OCI-LY7 (cell line): ENCODE measurements around the gene TMEM31. TPM values are rescaled to one million over a fixed set of nuclear protein-coding genes. Genes with fewer than 3 reads are reported as not detected.

Source experiments
- BruUV-seq: library from RNA; stranded (reverse); fragments of 400-500 nt; replicated peaks from 2 replicates; lab custom pipeline; 2021; lab: Mats Ljungman, UMichigan
- CTCF ChIA-PET: fragments of 300-600 bp; sonication (Branson Sonifier 250); formaldehyde crosslinking; loops from one replicate; lab custom pipeline; 2022; ENCODE audit warnings: antibody characterized with exemption; ENCODE audit not compliant: unreplicated experiment; lab: Charles Lee
- POLR2A ChIA-PET: fragments of 300-600 bp; sonication (Branson Sonifier 250); formaldehyde crosslinking; loops from one replicate; lab custom pipeline; 2022; ENCODE audit warnings: antibody characterized with exemption; lab: Charles Lee
- DNase-seq: peaks from one replicate; pipeline ENCODE4 v3.0.0-alpha.2; 2015; ENCODE audit warnings: low spot score
- H2AFZ ChIP-seq: fragments of 200-600 bp; sonication (generic), shearing (Covaris generic); 2 replicates; pipeline ENCODE4 v1.6.1; 2014; ENCODE audit warnings: mild to moderate bottlenecking, antibody characterized with exemption, low read length, moderate library complexity
- H3K27ac ChIP-seq: fragments of 200-600 bp; sonication (generic); 2 replicates; pipeline ENCODE4 v1.5.1; 2014; ENCODE audit warnings: mixed run types, low read depth, mild to moderate bottlenecking, moderate library complexity, low read length, inconsistent platforms; ENCODE audit not compliant: poor library complexity, severe bottlenecking
- H3K36me3 ChIP-seq: fragments of 200-600 bp; sonication (generic); 2 replicates; pipeline ENCODE4 v1.6.1; 2014; ENCODE audit warnings: mild to moderate bottlenecking, antibody characterized with exemption, low read length, moderate library complexity, mixed read lengths; ENCODE audit not compliant: insufficient read depth
- H3K4me1 ChIP-seq: fragments of 200-600 bp; sonication (generic); 2 replicates; pipeline ENCODE4 v1.5.1; 2014; ENCODE audit warnings: mild to moderate bottlenecking, low read length; ENCODE audit not compliant: insufficient read depth, poor library complexity, severe bottlenecking
- H3K4me2 ChIP-seq: fragments of 200-600 bp; sonication (generic); 2 replicates; pipeline ENCODE4 v1.6.1; 2014; ENCODE audit warnings: mild to moderate bottlenecking, low read length
- H3K4me3 ChIP-seq: fragments of 200-600 bp; sonication (generic); 2 replicates; pipeline ENCODE4 v1.5.1; 2014; ENCODE audit warnings: mild to moderate bottlenecking, low read depth, low read length; ENCODE audit not compliant: poor library complexity, severe bottlenecking
- H3K79me2 ChIP-seq: fragments of 200-600 bp; sonication (generic); 2 replicates; pipeline ENCODE4 v1.6.1; 2016; ENCODE audit warnings: low read depth, mild to moderate bottlenecking, low read length, moderate library complexity, mixed read lengths; ENCODE audit not compliant: insufficient read depth
- H3K9me2 ChIP-seq: fragments of 200-600 bp; sonication (generic); 2 replicates; pipeline ENCODE4 v1.6.1; 2016; ENCODE audit warnings: mild to moderate bottlenecking, low read length, mixed read lengths; ENCODE audit not compliant: insufficient read depth
- H3K9me3 ChIP-seq: fragments of 200-600 bp; sonication (generic); 2 replicates; pipeline ENCODE4 v1.6.1; 2014; ENCODE audit warnings: mild to moderate bottlenecking, mixed run types, low read length, mixed read lengths
- H4K20me1 ChIP-seq: fragments of 200-600 bp; sonication (generic); 2 replicates; pipeline ENCODE4 v1.6.1; 2014; ENCODE audit warnings: mild to moderate bottlenecking, antibody characterized with exemption, low read length, moderate library complexity, mixed read lengths; ENCODE audit not compliant: insufficient read depth
- EZH2phosphoT487 ChIP-seq: fragments of 200-600 bp; sonication (generic); IDR thresholded peaks from 2 replicates; pipeline ENCODE4 v1.6.1; 2018; ENCODE audit warnings: low read depth, borderline replicate concordance, mild to moderate bottlenecking, mixed run types, antibody characterized with exemption, low read length, moderate library complexity, mixed read lengths
- intact Hi-C: fragments of 100-400 bp; cut with micrococcal nuclease; formaldehyde crosslinking; loops from one replicate; pipeline ENCODE4 v1.10.0; 2022; ENCODE audit not compliant: unreplicated experiment
- total RNA-seq, 2 experiments: library from RNA; depleted of rRNA in 1 of 2; stranded (reverse); fragments of >200 nt in 1 of 2; shearing (Covaris generic) in 1 of 2; gene quantifications; 2 replicates each; pipeline ENCODE4 v1.2.3, GENCODE V29; 2014 to 2022
- TF ChIP-seq, protein P1 (sequence below): fragments of 200-600 bp; sonication (generic); conservative IDR thresholded peaks from 2 replicates; pipeline ENCODE4 v1.5.1; 2014; ENCODE audit warnings: mild to moderate bottlenecking, antibody characterized with exemption, low read length, moderate library complexity, mixed read lengths

TMEM31 gene
- total RNA-seq, 2 experiments from 2014 or later: 0.65 TPM; not detected in 1

DNA sequence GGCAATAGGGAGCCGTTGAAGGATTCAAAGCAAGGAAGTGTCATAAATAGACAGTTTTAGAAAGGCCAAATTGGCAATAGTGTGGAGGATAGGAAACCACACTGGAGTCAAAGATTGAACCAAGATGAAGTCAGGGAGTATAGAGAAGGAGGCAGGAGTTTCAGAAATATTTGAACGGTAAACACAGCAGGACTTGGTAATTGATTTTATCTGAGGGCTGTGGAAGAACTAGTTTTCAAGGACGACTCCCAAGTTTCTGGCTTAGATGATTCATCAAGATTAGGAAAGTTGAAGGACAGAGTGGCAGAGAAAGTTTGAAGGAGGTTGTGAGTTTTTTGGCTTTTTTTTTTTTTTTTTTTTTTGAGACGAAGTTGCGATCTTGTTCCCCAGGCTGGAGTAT, 11.5 kb upstream of the TMEM31 start:
- BruUV-seq: no TSS peak
- no peaks in the 10 kb centered on the region for H3K9me2 ChIP-seq
- TF ChIP-seq, protein P1, sequence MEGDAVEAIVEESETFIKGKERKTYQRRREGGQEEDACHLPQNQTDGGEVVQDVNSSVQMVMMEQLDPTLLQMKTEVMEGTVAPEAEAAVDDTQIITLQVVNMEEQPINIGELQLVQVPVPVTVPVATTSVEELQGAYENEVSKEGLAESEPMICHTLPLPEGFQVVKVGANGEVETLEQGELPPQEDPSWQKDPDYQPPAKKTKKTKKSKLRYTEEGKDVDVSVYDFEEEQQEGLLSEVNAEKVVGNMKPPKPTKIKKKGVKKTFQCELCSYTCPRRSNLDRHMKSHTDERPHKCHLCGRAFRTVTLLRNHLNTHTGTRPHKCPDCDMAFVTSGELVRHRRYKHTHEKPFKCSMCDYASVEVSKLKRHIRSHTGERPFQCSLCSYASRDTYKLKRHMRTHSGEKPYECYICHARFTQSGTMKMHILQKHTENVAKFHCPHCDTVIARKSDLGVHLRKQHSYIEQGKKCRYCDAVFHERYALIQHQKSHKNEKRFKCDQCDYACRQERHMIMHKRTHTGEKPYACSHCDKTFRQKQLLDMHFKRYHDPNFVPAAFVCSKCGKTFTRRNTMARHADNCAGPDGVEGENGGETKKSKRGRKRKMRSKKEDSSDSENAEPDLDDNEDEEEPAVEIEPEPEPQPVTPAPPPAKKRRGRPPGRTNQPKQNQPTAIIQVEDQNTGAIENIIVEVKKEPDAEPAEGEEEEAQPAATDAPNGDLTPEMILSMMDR: no peak
- TF ChIP-seq EZH2phosphoT487: no peak
- ChIA-PET POLR2A (no interaction called here), CTCF (no interaction called here)
- H3K79me2 ChIP-seq: no peaks in the 10 kb centered on the region
- no peak overlapping the region for H2AFZ ChIP-seq
- H4K20me1 ChIP-seq: no peaks in the 10 kb centered on the region
- H3K9me3 ChIP-seq: no peaks in the 10 kb centered on the region
- no peak overlapping the region for H3K4me3 ChIP-seq
- no peak overlapping the region for H3K4me2 ChIP-seq
- no peaks in the 10 kb centered on the region for H3K36me3 ChIP-seq
- H3K27ac ChIP-seq: no peak overlapping the region
- no peak for DNase-seq
- H3K4me1 ChIP-seq: no peaks in the 10 kb centered on the region
- intact Hi-C loops: no loop called here

DNA sequence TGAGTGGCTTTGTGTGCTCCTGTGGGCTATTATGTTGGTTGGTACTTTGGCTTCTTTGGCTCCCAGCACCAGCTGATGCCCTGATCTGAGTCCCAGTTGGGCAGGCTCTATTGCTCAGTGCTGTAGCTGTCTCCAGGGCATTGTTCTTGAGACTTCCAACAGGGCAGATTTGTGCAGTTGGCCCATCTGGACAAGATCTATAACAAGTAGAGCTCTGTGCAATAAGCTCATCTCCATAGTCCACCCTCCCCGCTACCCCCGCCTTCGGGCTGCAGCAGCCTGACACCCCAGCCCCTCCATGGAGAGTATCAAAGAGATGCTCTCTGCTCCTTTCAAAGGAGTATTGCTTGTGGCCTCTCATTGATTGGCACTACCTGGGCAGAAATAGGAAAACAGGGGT, 5.8 kb upstream of the TMEM31 start:
- no peak overlapping the region for H3K4me3 ChIP-seq
- intact Hi-C loops: no loop called here
- no TSS peak for BruUV-seq
- TF ChIP-seq EZH2phosphoT487: no peak
- TF ChIP-seq, protein P1: no peak
- POLR2A ChIA-PET: no interaction called here
- no peaks in the 10 kb centered on the region for H3K36me3 ChIP-seq
- H3K4me1 ChIP-seq: no peaks in the 10 kb centered on the region
- no peak overlapping the region for H3K27ac ChIP-seq
- H3K4me2 ChIP-seq: no peak overlapping the region
- H4K20me1 ChIP-seq: no peaks in the 10 kb centered on the region
- CTCF ChIA-PET: interaction anchor here (1.0 kb wide), 1 partner anchor 15 kb away, joined by 3 read pairs; no protein-coding TSS in a partner anchor
- no peaks in the 10 kb centered on the region for H3K79me2 ChIP-seq
- no peak overlapping the region for H2AFZ ChIP-seq
- no peaks in the 10 kb centered on the region for H3K9me3 ChIP-seq
- H3K9me2 ChIP-seq: no peaks in the 10 kb centered on the region
- no peak for DNase-seq

DNA sequence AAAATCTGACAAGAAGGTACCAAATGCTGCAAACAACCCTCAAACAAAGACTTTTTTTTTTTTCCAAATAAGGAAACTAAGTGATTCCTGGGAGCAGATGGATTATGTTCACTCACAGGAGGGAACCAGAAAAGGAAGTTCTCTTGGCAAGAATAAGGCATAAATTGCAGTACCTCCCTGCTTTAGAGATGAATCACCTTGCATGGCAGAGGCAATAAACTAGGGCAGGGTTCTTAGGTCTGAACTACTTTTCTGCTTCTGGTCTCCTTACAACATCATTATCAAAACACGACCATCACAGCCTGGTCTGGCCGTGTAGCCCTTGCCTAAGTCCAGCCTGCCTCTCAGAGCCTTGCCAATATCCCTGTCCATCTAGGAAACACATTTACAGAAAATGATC, 6.3 kb downstream of the TMEM31 start:
- Histone ChIP-seq H3K79me2 (no peaks in the 10 kb centered on the region), H3K4me2 (no peak overlapping the region), H3K4me1 (no peaks in the 10 kb centered on the region), H3K9me3 (no peaks in the 10 kb centered on the region), H3K9me2 (no peaks in the 10 kb centered on the region), H3K36me3 (no peaks in the 10 kb centered on the region), H3K27ac (no peak overlapping the region), H3K4me3 (no peak overlapping the region), H4K20me1 (no peaks in the 10 kb centered on the region), H2AFZ (no peak overlapping the region)
- DNase-seq: no peak
- TF ChIP-seq, protein P1: no peak
- no peak for TF ChIP-seq EZH2phosphoT487
- intact Hi-C loops: no loop called here
- ChIA-PET CTCF (no interaction called here), POLR2A (no interaction called here)
- no TSS peak for BruUV-seq
